Activated T-helper 1 cell treated with Interleukin-2 at 50 U/mL for 16 hours (primary cell): ENCODE data around the gene ADAMTS12.

ENCODE experiments used
- DNase-seq: peaks from one replicate; pipeline ENCODE4 v3.0.0-alpha.2; 2020; ENCODE audit warnings: low read depth

The ADAMTS12 gene

GRCh38 chr5:33846851-33847250 is 44.9 kb downstream of the ADAMTS12 start:
- no peak for DNase-seq

GRCh38 chr5:33843579-33843978 is 48.2 kb downstream of the ADAMTS12 start:
- DNase-seq = no peak

- DNase-seq = no peak
Measured at GRCh38 chr5:33842456-33842855, 49.3 kb downstream of the ADAMTS12 start.

- DNase-seq = no peak
Measured at GRCh38 chr5:33841891-33842290, 49.9 kb downstream of the ADAMTS12 start.

GRCh38 chr5:33840927-33841547 is 50.8 kb downstream of the ADAMTS12 start:
- DNase-seq = no peak

- no peak for DNase-seq
Measured at GRCh38 chr5:33837301-33837700, 54.5 kb downstream of the ADAMTS12 start.

- no peak for DNase-seq
Measured at GRCh38 chr5:33834334-33834733, 57.5 kb downstream of the ADAMTS12 start.

- DNase-seq = no peak
Measured at GRCh38 chr5:33833237-33833575, 58.6 kb downstream of the ADAMTS12 start.

GRCh38 chr5:33832404-33833236 is 59.2 kb downstream of the ADAMTS12 start:
- DNase-seq = no peak

- DNase-seq = no peak
Measured at GRCh38 chr5:33831041-33831440, 60.7 kb downstream of the ADAMTS12 start.

- DNase-seq = no peak
Measured at GRCh38 chr5:33829430-33829829, 62.4 kb downstream of the ADAMTS12 start.

- DNase-seq = no peak
Measured at GRCh38 chr5:33828626-33829308, 63.0 kb downstream of the ADAMTS12 start.

- no peak for DNase-seq
Measured at GRCh38 chr5:33827885-33828284, 63.9 kb downstream of the ADAMTS12 start.

GRCh38 chr5:33827018-33827707 is 64.6 kb downstream of the ADAMTS12 start:
- no peak for DNase-seq

- no peak for DNase-seq
Measured at GRCh38 chr5:33824516-33825195, 67.1 kb downstream of the ADAMTS12 start.

GRCh38 chr5:33817301-33817700 is 74.5 kb downstream of the ADAMTS12 start:
- no peak for DNase-seq

GRCh38 chr5:33816791-33817190 is 75.0 kb downstream of the ADAMTS12 start:
- no peak for DNase-seq

- no peak for DNase-seq
Measured at GRCh38 chr5:33812746-33813145, 79.0 kb downstream of the ADAMTS12 start.

- no peak for DNase-seq
Measured at GRCh38 chr5:33810491-33811120, 81.2 kb downstream of the ADAMTS12 start.

GRCh38 chr5:33809936-33810335 is 81.9 kb downstream of the ADAMTS12 start:
- DNase-seq = no peak

- DNase-seq = no peak
Measured at GRCh38 chr5:33808699-33809098, 83.1 kb downstream of the ADAMTS12 start.
